ENCODE measurements around the gene PAQR7.

The PAQR7 gene

DNA sequence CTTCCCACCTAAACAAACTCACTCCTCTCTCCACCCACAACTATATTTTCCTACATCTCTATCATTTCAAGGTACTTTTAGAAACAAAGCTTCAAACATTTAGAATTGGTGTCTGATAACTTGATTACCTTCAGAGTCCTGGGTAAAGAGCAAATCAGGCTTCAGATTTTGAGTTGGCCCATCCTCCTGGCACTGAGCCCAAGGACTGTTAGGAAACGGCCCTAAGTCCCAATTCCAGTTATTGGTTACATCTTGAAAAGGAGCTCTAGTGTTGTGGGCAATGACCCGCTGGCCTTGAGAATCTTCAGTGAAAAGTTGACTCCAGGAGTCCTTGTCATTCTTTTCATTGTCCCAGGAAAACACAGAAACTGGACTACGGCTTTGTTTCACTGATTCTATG is 40.6 kb downstream of the PAQR7 start (continued):
- no peak for TF ChIP-seq SNAI2 (CRISPR knock-in tag; IDR thresholded peaks at IDR 0.05)
- no peak for TF ChIP-seq ESRRG (CRISPR knock-in tag; IDR thresholded peaks at IDR 0.05)
- TF ChIP-seq CSDC2 (CRISPR knock-in tag; IDR thresholded peaks at IDR 0.05): no peak
- no peak for TF ChIP-seq TCF4 (CRISPR knock-in tag; IDR thresholded peaks at IDR 0.05; ENCODE audit: borderline replicate concordance)
- TF ChIP-seq, protein P1, sequence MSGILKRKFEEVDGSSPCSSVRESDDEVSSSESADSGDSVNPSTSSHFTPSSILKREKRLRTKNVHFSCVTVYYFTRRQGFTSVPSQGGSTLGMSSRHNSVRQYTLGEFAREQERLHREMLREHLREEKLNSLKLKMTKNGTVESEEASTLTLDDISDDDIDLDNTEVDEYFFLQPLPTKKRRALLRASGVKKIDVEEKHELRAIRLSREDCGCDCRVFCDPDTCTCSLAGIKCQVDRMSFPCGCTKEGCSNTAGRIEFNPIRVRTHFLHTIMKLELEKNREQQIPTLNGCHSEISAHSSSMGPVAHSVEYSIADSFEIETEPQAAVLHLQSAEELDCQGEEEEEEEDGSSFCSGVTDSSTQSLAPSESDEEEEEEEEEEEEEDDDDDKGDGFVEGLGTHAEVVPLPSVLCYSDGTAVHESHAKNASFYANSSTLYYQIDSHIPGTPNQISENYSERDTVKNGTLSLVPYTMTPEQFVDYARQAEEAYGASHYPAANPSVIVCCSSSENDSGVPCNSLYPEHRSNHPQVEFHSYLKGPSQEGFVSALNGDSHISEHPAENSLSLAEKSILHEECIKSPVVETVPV (CRISPR knock-in tag; IDR thresholded peaks at IDR 0.05): no peak
- TF ChIP-seq ZNF565 (CRISPR knock-in tag; conservative IDR thresholded peaks at IDR 0.05; ENCODE audit: low read depth): no peak
- no peak for TF ChIP-seq GLIS3 (CRISPR knock-in tag; IDR thresholded peaks at IDR 0.05)
- TF ChIP-seq OSR1 (CRISPR knock-in tag; IDR thresholded peaks at IDR 0.05): no peak
- TF ChIP-seq ISL1 (CRISPR knock-in tag; IDR thresholded peaks at IDR 0.05): no peak

GRCh38 chr1:25833158-25833557 is 42.4 kb downstream of the PAQR7 start:
- ATAC-seq: no peak

DNA sequence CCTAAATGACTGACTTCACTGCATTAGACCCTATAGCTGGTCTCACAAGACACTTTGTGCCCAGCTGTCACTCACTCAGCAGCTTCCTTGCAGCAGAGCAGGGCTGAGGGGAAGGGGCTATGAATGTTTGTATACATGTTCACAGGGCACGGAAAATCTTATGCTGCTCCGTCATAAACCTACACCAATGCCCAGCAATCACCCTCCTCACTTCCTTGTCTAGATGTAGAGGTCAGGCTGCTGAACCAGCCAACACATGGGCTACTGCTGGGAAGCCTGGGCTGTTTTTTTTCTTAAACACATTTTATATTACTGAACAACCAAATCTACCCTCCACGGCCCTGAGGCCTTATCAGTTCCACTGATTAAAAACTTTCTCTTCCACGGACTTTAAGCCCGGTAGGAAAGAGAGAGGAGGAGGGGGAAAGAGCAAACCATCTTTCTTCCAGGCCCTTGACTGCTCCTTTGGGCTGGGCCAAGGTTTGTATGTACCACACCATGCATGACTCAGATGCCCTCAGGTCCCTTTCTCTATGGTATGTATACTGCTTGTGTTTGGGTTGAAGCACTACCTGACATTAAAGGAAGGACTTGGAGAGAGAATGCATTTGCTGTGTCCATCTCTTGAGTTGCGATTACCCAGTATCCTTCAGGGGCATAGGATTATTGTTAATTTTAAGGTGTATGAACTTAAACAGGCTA is 43.0 kb downstream of the PAQR7 start:
- no peak for ATAC-seq
- TF ChIP-seq ARNTL (CRISPR knock-in tag; IDR thresholded peaks at IDR 0.05; ENCODE audit: borderline replicate concordance, low read depth) (no peak), GLIS3 (CRISPR knock-in tag; IDR thresholded peaks at IDR 0.05) (no peak), ISL1 (CRISPR knock-in tag; IDR thresholded peaks at IDR 0.05) (no peak), ESRRG (CRISPR knock-in tag; IDR thresholded peaks at IDR 0.05) (no peak), ZNF8 (CRISPR knock-in tag; IDR thresholded peaks at IDR 0.05) (no peak), ZNF70 (CRISPR knock-in tag; IDR thresholded peaks at IDR 0.05) (no peak), OSR1 (CRISPR knock-in tag; IDR thresholded peaks at IDR 0.05) (no peak), CSDC2 (CRISPR knock-in tag; IDR thresholded peaks at IDR 0.05) (no peak), PPARA (CRISPR knock-in tag; IDR thresholded peaks at IDR 0.05; ENCODE audit: borderline replicate concordance) (no peak), ZFP30 (CRISPR knock-in tag; IDR thresholded peaks at IDR 0.05) (no peak), ZC3H10 (CRISPR knock-in tag; IDR thresholded peaks at IDR 0.05) (no peak), BACH2 (CRISPR knock-in tag; IDR thresholded peaks at IDR 0.05; ENCODE audit: borderline replicate concordance) (no peak), SNAI2 (CRISPR knock-in tag; IDR thresholded peaks at IDR 0.05) (no peak), TOX (CRISPR knock-in tag; IDR thresholded peaks at IDR 0.05; ENCODE audit: borderline replicate concordance) (no peak)
- TF ChIP-seq, protein P1 (CRISPR knock-in tag; IDR thresholded peaks at IDR 0.05): no peak
- TF ChIP-seq, protein P2, sequence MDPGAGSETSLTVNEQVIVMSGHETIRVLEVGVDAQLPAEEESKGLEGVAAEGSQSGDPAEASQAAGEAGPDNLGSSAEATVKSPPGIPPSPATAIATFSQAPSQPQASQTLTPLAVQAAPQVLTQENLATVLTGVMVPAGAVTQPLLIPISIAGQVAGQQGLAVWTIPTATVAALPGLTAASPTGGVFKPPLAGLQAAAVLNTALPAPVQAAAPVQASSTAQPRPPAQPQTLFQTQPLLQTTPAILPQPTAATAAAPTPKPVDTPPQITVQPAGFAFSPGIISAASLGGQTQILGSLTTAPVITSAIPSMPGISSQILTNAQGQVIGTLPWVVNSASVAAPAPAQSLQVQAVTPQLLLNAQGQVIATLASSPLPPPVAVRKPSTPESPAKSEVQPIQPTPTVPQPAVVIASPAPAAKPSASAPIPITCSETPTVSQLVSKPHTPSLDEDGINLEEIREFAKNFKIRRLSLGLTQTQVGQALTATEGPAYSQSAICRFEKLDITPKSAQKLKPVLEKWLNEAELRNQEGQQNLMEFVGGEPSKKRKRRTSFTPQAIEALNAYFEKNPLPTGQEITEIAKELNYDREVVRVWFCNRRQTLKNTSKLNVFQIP (CRISPR knock-in tag; IDR thresholded peaks at IDR 0.05; ENCODE audit: borderline replicate concordance, low read depth): no peak

More at GRCh38 chr1:25833158-25833557, 42.4 kb downstream of the PAQR7 start:
- TF ChIP-seq ZFP3 (CRISPR knock-in tag; IDR thresholded peaks at IDR 0.05): no peak
- TF ChIP-seq, protein P3, sequence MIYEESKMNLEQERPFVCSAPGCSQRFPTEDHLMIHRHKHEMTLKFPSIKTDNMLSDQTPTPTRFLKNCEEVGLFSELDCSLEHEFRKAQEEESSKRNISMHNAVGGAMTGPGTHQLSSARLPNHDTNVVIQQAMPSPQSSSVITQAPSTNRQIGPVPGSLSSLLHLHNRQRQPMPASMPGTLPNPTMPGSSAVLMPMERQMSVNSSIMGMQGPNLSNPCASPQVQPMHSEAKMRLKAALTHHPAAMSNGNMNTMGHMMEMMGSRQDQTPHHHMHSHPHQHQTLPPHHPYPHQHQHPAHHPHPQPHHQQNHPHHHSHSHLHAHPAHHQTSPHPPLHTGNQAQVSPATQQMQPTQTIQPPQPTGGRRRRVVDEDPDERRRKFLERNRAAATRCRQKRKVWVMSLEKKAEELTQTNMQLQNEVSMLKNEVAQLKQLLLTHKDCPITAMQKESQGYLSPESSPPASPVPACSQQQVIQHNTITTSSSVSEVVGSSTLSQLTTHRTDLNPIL (CRISPR knock-in tag; IDR thresholded peaks at IDR 0.05; ENCODE audit: low read depth): no peak
- TF ChIP-seq GLIS3 (CRISPR knock-in tag; IDR thresholded peaks at IDR 0.05): no peak
- no peak for TF ChIP-seq ISL1 (CRISPR knock-in tag; IDR thresholded peaks at IDR 0.05)
- TF ChIP-seq TOX (CRISPR knock-in tag; IDR thresholded peaks at IDR 0.05; ENCODE audit: borderline replicate concordance): no peak
- no peak for TF ChIP-seq OSR1 (CRISPR knock-in tag; IDR thresholded peaks at IDR 0.05)
- no peak for TF ChIP-seq ZNF8 (CRISPR knock-in tag; IDR thresholded peaks at IDR 0.05)
- TF ChIP-seq ZNF70 (CRISPR knock-in tag; IDR thresholded peaks at IDR 0.05): no peak
- TF ChIP-seq PATZ1 (CRISPR knock-in tag; IDR thresholded peaks at IDR 0.05; ENCODE audit: borderline replicate concordance): no peak
- no peak for TF ChIP-seq ARNTL (CRISPR knock-in tag; IDR thresholded peaks at IDR 0.05; ENCODE audit: borderline replicate concordance, low read depth)
- TF ChIP-seq ESRRG (CRISPR knock-in tag; IDR thresholded peaks at IDR 0.05): no peak
- no peak for TF ChIP-seq ZFP30 (CRISPR knock-in tag; IDR thresholded peaks at IDR 0.05)
- no peak for TF ChIP-seq ZNF565 (CRISPR knock-in tag; conservative IDR thresholded peaks at IDR 0.05; ENCODE audit: low read depth)
- no peak for TF ChIP-seq BACH2 (CRISPR knock-in tag; IDR thresholded peaks at IDR 0.05; ENCODE audit: borderline replicate concordance)
- TF ChIP-seq RARB (CRISPR knock-in tag; IDR thresholded peaks at IDR 0.05): no peak
- TF ChIP-seq SNAI2 (CRISPR knock-in tag; IDR thresholded peaks at IDR 0.05): no peak
- no peak for TF ChIP-seq TCF4 (CRISPR knock-in tag; IDR thresholded peaks at IDR 0.05; ENCODE audit: borderline replicate concordance)

All from SK-N-SH treated with all-trans-retinoic acid at 6 μM for 48 hours (cell line).